Measurements from ENCODE around the gene NRIP3.

GRCh38 chr11:8933931-8934330, 69.9 kb downstream of the NRIP3 start:
- TF ChIP-seq, protein P1, sequence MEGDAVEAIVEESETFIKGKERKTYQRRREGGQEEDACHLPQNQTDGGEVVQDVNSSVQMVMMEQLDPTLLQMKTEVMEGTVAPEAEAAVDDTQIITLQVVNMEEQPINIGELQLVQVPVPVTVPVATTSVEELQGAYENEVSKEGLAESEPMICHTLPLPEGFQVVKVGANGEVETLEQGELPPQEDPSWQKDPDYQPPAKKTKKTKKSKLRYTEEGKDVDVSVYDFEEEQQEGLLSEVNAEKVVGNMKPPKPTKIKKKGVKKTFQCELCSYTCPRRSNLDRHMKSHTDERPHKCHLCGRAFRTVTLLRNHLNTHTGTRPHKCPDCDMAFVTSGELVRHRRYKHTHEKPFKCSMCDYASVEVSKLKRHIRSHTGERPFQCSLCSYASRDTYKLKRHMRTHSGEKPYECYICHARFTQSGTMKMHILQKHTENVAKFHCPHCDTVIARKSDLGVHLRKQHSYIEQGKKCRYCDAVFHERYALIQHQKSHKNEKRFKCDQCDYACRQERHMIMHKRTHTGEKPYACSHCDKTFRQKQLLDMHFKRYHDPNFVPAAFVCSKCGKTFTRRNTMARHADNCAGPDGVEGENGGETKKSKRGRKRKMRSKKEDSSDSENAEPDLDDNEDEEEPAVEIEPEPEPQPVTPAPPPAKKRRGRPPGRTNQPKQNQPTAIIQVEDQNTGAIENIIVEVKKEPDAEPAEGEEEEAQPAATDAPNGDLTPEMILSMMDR (IDR thresholded peaks at IDR 0.05) = no peak
- no peak for TF ChIP-seq POLR2A (IDR thresholded peaks at IDR 0.05)
